HG03025 (cell line): Measurements from ENCODE around the gene WDR72.
"Not testable (repeated sequence)": the region's sequence is repeated elsewhere in the genome, so short reads cannot be mapped to it uniquely, and the experiment has no call there.

Experiments
- ATAC-seq: cut with Tn5 transposase; IDR thresholded peaks from one replicate; pipeline ENCODE4 v1.9.1; 2021; ENCODE audit warnings: mild to moderate bottlenecking, moderate library complexity; ENCODE audit not compliant: unreplicated experiment, low FRiP score

Gene WDR72

GRCh38 chr15:53540626-53541300, 218.7 kb downstream of the WDR72 start:
- not testable (repeated sequence) for ATAC-seq

- ATAC-seq: no peak
Observed at GRCh38 chr15:53539878-53540277, 219.6 kb downstream of the WDR72 start.

DNA sequence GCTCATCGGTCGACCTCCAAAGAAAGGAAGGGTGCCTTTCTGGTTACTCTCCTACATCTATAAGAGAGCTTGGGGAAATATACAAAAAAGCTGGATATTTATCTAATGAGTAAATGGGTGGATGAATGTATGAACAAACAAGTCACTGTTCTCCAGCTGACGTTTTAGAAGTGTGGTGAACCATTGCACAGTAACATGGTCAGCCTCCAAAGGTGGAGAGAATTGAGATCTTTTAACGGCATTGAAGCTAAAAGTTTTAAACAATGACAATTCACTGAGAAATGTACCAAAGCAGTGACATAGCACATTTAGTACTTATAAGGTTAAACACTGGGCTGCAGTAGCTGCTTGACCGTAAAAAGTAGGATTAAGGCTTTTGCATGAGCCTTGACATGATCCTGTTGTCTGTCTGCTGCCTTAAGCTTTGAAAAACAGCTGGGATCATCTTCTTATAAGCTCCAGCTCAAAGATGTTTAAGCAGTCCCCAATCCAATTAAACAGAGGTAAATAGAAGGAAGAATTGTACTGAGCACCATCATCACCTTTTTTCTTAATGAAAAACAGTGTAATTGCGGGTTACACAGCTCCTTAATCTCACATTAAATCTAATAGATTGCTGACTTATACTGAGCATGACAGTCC, 222.9 kb downstream of the WDR72 start:
- ATAC-seq: no peak

DNA sequence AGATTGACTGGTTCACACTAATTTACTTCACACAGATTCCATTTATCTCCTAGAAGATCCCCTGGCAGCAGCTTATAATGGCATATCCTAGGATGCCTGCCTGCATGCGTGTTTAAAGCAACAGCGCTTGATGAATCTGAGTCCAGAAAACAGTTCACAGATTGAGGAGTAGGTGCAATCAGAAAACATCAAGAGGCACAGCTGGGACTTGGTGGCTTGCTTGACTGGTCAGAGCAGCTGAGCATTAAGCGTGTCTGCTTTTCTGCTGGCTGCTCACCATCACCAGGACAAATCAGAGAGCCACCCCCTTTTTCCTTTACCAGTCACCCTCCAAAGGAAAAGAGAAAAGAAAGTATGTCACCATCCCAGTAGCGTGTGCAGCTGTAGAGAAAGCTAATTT, 223.6 kb downstream of the WDR72 start:
- ATAC-seq: no peak

GRCh38 chr15:53534105-53534839, 225.2 kb downstream of the WDR72 start:
- ATAC-seq: no peak

- no peak for ATAC-seq
Observed at GRCh38 chr15:53530761-53531160, 228.7 kb downstream of the WDR72 start.

DNA sequence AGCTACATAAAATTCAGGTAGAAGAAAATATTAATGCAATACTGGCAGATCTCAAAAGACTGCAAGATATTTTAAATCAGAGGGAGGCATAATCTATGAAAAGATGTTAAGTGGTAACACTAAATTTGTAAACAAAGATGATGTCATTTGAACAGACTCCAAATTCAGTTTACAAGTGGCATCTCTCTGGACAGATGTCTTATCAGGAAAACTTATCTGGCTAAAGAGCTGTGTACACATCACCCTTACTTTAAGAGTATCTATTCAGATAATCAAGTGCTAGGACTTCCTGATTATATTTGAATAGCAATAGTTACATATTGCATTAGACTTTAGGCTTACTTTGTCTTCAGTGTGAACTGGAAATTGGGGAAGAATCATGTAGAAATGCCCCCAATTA, 231.5 kb downstream of the WDR72 start:
- no peak for ATAC-seq

GRCh38 chr15:53525894-53526293, 233.6 kb downstream of the WDR72 start:
- ATAC-seq: no peak

- ATAC-seq: no peak
Observed at GRCh38 chr15:53522991-53523390, 236.5 kb downstream of the WDR72 start.

DNA sequence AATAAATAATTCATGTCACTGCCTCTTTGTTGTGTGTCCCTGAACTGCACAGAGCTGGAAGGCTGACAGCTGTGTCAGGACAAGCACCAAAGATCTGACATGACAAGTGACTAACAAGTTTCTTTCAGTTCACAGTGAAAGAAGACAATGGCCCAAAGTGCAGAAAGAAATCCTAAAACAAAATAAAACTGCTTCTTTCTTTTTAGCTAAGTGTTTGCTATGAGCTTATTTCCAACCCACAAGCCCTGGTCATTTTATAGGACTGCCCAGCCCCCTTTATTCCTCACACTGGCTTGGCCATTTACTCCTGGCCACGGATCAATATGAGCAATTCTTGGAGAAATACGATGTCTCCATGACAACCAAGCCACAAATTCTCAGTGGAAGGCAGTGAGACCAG, 238.5 kb downstream of the WDR72 start:
- no peak for ATAC-seq

GRCh38 chr15:53513431-53513830, 246.0 kb downstream of the WDR72 start:
- no peak for ATAC-seq

DNA sequence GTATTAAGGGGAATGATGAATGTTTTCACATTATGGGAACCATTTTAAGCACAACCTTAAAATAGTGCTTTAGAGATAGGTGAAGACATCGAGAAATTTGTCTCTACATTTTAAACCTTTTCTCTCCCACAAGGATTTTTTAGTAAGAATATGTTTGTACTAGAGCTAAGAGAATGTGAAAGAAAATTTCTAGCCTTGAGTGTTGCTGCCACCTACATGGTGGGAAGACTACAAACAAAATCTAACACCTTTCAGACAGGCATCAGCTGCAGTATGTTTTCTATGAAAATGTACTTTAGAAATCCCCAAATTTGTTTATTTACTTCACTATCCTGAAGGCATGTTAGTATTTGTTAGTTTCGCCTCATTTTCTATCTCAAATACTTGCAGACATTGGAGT, 247.4 kb downstream of the WDR72 start:
- no peak for ATAC-seq

- no peak for ATAC-seq
Observed at GRCh38 chr15:53511175-53511574, 248.3 kb downstream of the WDR72 start.

DNA sequence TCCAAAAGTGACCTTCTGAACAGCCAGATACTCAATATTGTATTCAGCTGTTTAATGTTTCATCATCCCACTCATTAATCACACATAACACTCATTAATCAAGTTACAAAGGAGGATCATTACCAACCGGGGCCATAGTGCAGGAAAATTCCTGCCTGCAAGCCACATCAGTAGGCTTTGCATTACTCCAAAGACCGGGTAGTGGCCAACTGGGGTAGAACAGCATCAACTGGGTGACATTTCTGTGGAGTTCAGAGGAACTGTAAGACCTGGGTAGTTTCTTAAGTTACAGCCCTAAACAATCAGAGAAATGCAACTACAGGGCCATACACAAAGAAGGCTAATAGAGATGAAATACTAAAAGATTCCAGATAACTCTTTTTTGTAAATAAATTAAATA, 253.1 kb downstream of the WDR72 start:
- ATAC-seq: no peak

DNA sequence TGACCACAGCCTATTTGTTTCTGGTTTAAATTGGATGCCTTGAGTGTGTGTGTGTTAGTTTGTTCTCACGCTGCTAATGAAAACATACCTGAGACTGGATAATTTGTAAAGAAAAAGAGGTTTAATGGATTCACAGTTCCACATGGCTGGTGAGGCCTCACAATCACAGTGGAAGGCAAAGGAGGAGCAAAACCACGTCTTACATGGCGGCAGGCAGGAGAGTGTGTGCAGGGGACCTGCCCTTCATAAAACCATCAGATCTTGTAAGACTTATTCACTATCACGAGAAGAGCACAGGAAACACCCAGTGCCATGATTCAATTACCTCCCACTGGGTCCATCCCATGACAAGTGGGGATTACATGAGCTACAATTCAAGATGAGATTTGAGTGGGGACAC, 260.5 kb downstream of the WDR72 start:
- no peak for ATAC-seq

DNA sequence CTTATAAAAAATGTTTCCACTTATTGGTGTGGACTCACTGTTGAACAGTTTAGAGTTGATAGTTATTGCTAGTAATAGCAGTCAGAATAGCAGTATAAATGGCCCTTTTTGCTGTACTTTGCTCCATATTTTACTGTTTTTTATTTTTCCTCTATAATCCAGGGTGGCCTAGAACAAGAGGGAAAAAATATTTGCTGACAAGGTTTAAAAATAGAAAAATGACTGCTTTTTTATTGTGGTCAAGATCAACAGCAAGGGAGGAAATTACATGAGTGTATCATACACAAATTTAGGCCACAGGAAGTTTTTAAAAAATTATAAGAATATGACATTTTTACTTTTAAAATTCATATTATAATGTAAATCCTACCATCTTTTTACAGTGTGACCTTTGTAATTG, 269.1 kb downstream of the WDR72 start:
- ATAC-seq: no peak

GRCh38 chr15:53482055-53482454, 277.4 kb downstream of the WDR72 start:
- ATAC-seq: no peak

DNA sequence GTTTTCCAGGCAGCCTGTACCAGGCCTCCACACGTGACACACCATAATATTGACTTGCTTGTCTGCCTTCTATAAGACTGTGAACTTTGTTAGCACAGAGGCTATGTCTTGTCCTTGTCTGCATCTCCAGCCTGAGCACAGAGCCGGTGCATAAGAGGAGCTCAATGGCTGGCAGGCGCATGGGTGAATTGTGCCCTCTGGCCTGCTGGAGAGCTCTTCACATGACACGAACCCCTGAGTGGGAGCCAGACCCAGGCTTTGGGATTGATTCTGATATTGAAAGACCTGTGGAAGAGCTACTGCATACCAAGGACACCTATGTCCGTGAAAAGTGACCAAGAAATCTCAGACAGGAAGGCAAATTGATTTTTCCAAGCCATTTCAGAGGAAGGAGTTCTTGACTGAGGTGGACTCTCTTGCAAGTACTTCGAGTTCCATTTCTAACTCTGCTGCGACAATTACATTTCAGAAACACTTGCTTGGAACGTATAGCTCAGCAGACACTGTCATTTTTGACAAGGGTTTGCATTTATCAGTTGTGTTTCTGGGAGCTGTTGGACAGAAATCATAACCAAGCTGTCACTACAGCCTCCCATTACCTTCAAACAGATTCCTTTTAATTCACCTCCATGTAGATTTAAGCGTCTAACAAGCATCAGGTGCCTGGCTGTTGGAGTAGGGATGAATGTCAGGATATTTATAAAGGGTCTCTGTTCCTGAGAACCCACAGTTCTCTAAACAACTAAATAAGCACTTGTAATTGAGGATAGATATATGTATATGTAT, 281.3 kb downstream of the WDR72 start:
- no peak for ATAC-seq

DNA sequence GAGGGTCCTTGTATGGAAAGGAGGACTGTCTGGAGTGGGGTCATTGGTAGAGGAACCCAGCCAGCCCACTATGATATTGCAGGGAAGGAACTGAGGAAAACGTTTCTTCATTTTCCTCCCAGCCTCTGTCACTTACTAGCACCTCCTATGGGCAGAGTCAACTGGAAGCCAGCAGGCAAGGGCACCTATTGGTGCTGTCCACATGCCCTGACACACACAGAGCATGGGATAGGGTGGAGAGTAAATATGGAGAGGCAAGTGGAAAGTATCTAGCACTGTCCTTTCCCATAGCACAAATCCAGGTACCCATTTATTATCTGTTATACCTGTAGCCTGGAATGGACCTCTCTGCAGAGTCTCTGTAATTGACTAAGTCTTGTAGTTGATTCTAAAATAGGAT, 285.6 kb downstream of the WDR72 start:
- no peak for ATAC-seq

DNA sequence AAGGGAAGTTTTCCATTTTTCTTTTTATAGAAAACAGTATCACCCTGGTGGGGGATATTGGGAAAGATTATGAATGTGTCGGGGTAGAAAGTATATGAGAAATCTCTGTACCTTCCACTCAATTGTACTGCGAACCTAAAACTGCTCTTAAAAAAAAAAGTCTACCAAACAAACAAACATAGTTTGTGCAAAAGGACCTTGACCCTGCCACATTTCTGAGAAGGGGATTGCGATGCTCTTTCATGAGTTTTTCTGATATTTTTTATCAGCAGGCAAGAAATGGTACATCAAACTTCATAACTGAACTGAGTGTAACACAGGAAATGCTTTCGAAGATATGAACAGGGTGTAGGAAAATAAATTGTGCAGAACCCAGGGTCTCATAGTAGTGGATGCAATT, 286.0 kb downstream of the WDR72 start:
- ATAC-seq: no peak

- no peak for ATAC-seq
Observed at GRCh38 chr15:53472883-53473282, 286.6 kb downstream of the WDR72 start.
